Measurements from ENCODE around the gene NME9. TPM values are rescaled to one million over a fixed set of nuclear protein-coding genes. Genes with fewer than 3 reads are reported as not detected.

The NME9 gene
- total and polyA plus RNA-seq, 2 of the 4 experiments (the other 2 are of a cell fraction), result not detected

DNA sequence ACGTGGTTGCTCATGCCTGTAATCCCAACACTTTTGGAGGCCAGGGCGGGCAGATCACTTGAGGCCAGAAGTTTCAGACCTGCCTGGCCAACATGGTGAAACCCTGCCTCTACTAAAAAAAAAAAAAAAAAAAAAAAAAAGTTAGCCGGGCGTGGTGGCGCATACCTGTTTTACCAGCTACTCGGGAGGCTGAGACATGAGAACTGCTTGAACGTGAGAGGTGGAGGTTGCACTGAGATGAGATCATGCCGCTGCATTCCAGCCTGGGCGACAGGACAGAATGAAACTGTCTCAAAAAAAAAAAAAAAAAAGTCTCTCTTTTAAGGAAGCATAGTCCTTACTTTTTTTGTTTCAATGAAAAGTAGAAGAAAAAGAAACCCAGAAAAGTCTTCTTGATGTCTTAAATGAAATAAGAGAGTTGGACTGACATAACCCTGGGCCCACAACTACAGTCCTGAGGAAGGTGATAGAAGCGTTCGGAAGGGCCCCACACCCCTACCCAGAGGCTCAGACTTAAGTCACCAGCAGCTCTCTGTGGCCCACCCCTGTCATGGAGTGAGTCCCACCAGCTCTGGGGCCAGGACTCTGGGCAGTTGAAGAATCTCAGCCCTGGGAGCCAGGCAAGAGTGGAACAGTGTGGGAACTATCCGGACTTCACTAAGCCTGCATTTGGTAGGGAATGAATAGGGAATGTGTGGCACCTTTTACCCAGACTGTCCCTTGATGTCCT lies 2.6 kb downstream of the NME9 start:
- dilution Hi-C loops (cut with HindIII; ENCODE audit: low sequenced_read_pairs, unreplicated experiment), result no loop called here
- WGBS, 2 experiments (ENCODE audit: extremely low coverage in 2 of 2, insufficient read length in 1 of 2), result no CpG with 5 or more reads among the region's 12 CpGs
- ATAC-seq (ENCODE audit: low read depth) (no peak), DNase-seq (no peak)
- Histone ChIP-seq H3K4me3 (ENCODE audit: insufficient read depth, low read depth, low read length) (no peak overlapping the region), H4K20me1 (ENCODE audit: insufficient read depth, low read length) (no peaks in the 10 kb centered on the region), H3K18ac (ENCODE audit: low read depth, low read length) (no peak overlapping the region), H4K5ac (ENCODE audit: low read depth, low read length) (no peak overlapping the region), H3K27me3 (ENCODE audit: control insufficient read depth, insufficient read depth, low read length) (peaks cover 17% of the 10 kb centered on the region), H3K9me3 (ENCODE audit: control insufficient read depth, insufficient read depth, low read length) (no peaks in the 10 kb centered on the region), H3K4me2 (ENCODE audit: low read depth, low read length) (no peak overlapping the region), H3K9ac (ENCODE audit: low read depth, low read length) (no peak overlapping the region), H3K23ac (ENCODE audit: low read depth, low read length) (no peak overlapping the region), H3K14ac (replicated peaks; ENCODE audit: low read depth, low read length) (no peak overlapping the region), H3K56ac (ENCODE audit: extremely low read depth, insufficient read depth, low read length) (no peak overlapping the region), H2BK20ac (ENCODE audit: low read depth, low read length) (no peak overlapping the region), H3K36me3 (ENCODE audit: control insufficient read depth, insufficient read depth, low read length) (no peaks in the 10 kb centered on the region), H2BK120ac (ENCODE audit: low read depth, low read length) (no peak overlapping the region), H2BK5ac (ENCODE audit: low read depth, low read length, poor library complexity, severe bottlenecking) (no peak overlapping the region), H2AFZ (replicated peaks; ENCODE audit: low read length, poor library complexity) (no peak overlapping the region), H3K27ac (ENCODE audit: insufficient read depth, low read length) (no peak overlapping the region), H4K8ac (ENCODE audit: low read depth in 2 of 2, low read length in 2 of 2) (no peak overlapping the region), H2AK9ac (replicated peaks; ENCODE audit: low read depth, low read length, poor library complexity) (no peak overlapping the region), H3K4ac (ENCODE audit: low read depth, low read length) (no peak overlapping the region), H3K79me1 (ENCODE audit: low read depth in 1 of 2, low read length in 2 of 2) (no peaks in the 10 kb centered on the region), H2BK15ac (ENCODE audit: low read depth, low read length) (no peak overlapping the region), H2AK5ac (ENCODE audit: low read depth, low read length) (no peak overlapping the region), H4K91ac (ENCODE audit: insufficient read depth, low read depth, low read length) (no peak overlapping the region), H3K4me1 (ENCODE audit: control insufficient read depth, insufficient read depth, low read length) (no peaks in the 10 kb centered on the region), H3K9me1 (ENCODE audit: insufficient read depth, low read length) (no peaks in the 10 kb centered on the region)
- in situ Hi-C loops (cut with MboI; ENCODE audit: low sequenced_read_pairs), result no loop called here
- ChIA-PET CTCF (no interaction called here), POLR2A (ENCODE audit: unreplicated experiment) (interaction anchor here (0.5 kb wide), 1 partner anchor 23 kb away, joined by 5 read pairs; no protein-coding TSS in a partner anchor)
- BruUV-seq (replicated peaks), result no TSS peak
- intact Hi-C loops (cut with micrococcal nuclease), result loop anchor here (5.0 kb wide), 1 partner anchor 140 kb away; the partner anchor contains the start of gene ARMC8
- no peak for TF ChIP-seq CEBPB (IDR thresholded peaks at IDR 0.05; ENCODE audit: low read depth, low read length)
- no peak for TF ChIP-seq RFX5 (IDR thresholded peaks at IDR 0.05; ENCODE audit: low read depth, low read length)
- TF ChIP-seq CHD1 (IDR thresholded peaks at IDR 0.05; ENCODE audit: low read depth, low read length), result no peak
- no peak for TF ChIP-seq BHLHE40 (IDR thresholded peaks at IDR 0.05; ENCODE audit: low read depth, low read length)
- no peak for TF ChIP-seq NFE2L2 (IDR thresholded peaks at IDR 0.05; ENCODE audit: low read depth, low read length)
- no peak for TF ChIP-seq MAZ (IDR thresholded peaks at IDR 0.05; ENCODE audit: borderline replicate concordance, low read depth, low read length)
- TF ChIP-seq MAFK (IDR thresholded peaks at IDR 0.05; ENCODE audit: low read depth, low read length), result no peak
- TF ChIP-seq MXI1 (IDR thresholded peaks at IDR 0.05; ENCODE audit: borderline replicate concordance, low read depth, low read length), result no peak
- TF ChIP-seq RCOR1 (IDR thresholded peaks at IDR 0.05; ENCODE audit: insufficient replicate concordance, low read length), result no peak

All from IMR-90 (cell line).